Activated CD8-positive, alpha-beta memory T cell treated with anti-CD3 and anti-CD28 coated beads, Interleukin-2, amount 50 U/mL, for 24 hours (primary cell): Measurements from ENCODE around the gene GATAD2B.

Experiments used
- DNase-seq: peaks from one replicate; pipeline ENCODE4 v3.0.0-alpha.2; 2020; ENCODE audit errors: extremely low read depth

The GATAD2B gene

DNA sequence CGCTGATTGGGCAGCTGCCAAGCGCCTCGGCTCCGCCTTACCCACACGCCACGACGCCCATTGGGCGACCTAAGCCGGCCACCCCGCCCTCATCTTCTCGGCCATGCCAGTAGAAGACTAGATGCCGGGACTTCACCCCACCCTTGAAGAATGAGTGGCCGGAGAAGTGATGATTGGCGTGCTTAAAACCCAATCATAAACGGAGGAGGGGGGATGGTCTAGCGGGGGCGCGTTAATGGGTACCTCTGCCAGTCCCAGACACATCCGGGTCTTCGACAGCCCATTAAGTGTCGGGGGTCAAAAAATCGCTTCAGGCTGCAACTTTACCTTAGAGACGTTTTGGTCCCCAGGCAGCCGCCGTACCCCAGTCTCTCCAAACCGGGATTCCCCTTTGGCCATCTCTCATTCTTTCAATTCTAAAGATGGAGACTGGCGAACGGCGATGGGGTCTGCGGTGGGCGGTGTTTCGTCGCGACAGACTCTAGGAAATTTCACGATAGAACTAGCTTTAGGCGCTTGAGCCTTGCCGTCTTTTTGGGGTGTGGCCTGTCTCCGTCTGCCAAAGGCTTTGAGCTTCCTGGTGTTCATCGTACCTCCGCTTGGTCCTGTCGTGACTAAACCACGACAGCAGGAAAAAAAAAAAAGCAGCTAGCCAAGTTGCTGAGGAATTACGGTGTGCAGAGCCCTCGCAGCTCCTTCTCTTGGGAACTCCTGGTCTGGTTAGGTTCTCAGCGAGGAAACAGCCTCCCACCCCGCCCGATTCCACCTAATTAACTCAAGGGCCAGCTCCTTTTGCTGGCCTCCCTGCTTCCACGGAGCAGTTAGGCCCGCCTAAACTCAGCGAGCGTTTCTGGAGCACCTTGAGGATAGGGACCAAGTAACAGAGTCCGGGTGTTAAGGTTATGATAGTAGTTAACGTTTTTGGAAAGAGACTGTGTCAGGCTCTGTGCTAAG, at the start of gene GATAD2B:
TSS of gene GATAD2B (minus strand) at position 1 of the 954 bp plus-strand sequence. CDS start 94,625 bp downstream, outside the sequence.
- DNase-seq: peak; percentile 98

DNA sequence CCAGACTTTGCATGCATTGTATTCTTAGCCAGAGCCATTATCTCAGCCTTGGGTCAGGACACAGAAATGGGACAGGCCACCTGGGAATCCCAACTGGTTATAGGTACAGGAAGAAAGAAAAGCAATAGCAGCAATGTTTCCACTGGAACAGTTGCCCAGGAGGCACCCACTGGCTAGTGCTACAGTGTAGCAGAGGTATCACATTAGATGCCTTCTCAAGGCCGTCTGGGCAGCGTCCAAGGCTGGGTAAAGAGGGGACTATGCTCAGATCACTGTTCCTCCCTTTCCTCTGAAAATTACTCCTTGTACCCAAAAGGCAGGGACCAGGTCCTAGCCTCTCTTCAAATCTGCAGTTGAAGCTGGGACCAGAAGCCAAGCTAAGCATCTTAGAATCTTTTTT, 47.6 kb upstream of the GATAD2B start:
- DNase-seq: no peak

DNA sequence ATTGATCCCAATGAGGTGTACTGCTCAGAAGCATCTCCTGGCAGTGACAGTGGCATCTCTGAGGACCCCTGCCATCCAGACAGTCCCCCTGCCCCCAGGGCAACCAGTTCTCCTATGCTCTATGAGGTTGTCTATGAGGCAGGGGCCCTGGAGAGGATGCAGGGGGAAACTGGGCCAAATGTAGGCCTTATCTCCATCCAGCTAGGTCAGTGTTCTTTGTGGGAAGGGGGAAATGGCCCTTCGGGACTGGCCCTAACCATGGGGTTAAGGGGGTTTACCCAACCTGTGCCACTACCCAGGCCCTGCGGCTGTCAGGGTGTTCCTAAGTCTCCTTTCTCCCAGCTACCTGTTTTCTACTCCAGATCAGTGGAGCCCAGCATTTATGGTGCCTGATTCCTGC, 46.2 kb upstream of the GATAD2B start:
- DNase-seq: no peak

DNA sequence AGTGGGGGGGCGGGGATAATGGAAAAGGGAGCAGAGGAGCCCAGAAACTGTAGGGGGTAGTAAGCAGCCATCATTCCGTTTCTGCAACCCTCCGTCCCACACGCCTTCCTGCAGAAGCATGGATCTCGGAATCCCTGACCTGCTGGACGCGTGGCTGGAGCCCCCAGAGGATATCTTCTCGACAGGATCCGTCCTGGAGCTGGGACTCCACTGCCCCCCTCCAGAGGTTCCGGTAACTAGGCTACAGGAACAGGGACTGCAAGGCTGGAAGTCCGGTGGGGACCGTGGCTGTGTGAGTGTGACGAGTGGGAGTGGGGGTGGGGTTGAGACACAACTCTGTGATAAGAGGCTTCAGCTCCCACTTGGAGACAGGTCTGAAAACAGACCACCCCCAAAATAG, 45.6 kb upstream of the GATAD2B start:
- no peak for DNase-seq

DNA sequence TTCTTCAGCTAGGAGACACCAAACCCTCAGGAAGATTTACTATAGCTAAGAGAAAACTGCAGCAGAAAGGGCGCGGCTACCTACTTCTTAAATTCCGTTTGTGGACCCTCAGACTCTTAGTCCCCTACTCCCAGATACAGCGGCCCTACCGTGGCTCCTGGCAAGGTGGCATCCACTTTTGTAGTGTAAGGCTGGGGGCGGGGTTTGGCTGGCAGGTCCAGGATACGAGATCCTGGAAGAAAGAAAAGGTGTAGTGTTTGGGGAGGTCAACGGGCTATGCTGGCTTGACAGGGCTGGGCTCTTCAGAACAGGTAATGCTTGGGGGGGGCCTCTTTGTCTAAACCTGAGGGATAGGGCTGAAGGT, 45.2 kb upstream of the GATAD2B start:
- no peak for DNase-seq

DNA sequence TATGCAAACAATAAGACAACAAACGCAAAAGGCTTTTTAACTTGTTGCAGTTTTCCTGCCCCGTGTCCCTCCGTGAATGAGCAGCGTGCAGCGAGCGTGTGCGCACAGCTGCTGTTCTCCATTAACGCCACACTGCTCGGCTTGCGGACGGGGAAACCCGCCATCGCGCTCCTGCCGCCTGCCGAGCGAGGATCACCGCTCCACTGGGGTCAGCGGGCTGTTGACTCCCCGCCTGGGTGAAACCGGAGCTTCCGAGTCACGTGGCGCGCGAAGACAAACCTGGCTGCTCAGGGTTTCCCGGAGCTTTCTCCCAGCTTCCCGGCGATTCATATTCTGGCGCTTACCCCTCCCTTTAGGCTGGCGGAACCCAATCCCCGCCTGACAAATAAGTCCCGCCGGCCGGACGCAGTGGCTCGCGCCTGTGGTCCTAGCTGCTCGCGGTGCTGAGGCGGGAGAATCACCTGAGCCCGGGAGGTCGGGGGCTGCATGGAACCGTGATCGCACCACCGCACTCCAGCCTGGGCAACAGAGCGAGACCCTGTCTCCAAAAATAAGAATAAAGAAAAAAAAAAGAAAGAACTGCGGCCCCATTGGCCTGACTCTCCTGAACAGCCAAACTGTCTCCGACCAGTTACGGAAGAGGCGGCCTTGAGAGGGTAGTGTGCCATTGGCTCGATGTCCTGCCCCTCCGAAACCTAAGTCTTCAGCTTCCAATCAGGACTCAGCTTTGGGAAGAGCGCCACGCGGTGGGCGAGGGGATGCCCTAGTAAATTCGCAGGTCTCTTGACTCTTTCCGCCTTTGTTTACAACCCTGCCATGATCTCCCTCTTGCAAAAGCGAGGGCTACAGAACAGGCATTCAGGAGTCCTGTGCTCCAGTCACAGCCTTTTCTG, 44.6 kb upstream of the GATAD2B start, which contains the start of gene CREB3L4:
TSS of gene CREB3L4 (plus strand) at position 796 of the 893 bp plus-strand sequence. CDS start 624 bp downstream, outside the sequence.
- DNase-seq: no peak

- no peak for DNase-seq
These were observed 41.1 kb upstream of the GATAD2B start for GRCh38 chr1:153963850-153964331.

DNA sequence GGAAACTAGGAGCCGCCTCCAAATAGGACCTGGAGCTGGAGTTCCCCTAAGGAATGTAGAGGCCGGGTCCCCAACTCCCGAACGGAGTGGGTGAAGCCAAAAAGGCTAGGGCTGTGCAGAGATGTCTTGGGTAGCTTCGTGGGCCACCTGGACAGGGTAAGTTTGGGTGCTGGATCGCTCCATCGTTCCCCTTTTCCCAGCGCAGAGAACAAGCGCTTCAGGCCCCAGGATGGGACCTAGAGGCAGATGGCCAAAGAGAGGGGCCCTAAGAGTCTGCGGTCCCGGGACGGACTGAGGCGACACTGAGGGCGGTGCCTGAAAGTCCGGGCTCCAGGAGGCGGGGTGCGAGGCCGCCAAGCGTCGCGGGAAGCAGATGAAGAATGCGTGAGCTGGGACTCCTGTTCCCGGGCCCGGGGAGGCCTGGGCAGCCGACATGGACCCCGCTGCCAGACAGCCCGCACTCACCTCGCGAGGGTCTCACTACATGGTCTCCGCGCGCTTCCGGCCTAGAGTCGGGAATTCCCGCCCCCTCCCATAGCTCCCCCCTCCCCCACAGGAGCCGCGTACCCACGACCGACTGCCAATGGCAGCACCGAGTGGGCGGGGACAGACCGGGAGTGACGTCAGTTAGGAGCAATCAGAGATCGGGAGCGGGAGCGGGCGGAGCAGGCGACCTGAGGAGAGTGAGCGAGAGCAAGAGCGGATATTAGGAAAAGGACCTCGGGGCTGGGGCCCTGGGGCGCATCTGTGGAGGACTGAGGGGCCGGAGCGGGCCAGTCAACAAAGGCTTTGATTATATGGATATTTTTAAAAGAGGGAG, 40.5 kb upstream of the GATAD2B start, which contains the start of gene SLC39A1:
TSS of gene SLC39A1 (minus strand) at position 508 of the 820 bp plus-strand sequence. CDS start 822 bp downstream, outside the sequence.
- DNase-seq: peak; percentile 93

- DNase-seq: no peak
These were observed 39.6 kb upstream of the GATAD2B start for GRCh38 chr1:153962088-153963029.

GRCh38 chr1:153961421-153961820, 38.6 kb upstream of the GATAD2B start:
- DNase-seq: no peak

DNA sequence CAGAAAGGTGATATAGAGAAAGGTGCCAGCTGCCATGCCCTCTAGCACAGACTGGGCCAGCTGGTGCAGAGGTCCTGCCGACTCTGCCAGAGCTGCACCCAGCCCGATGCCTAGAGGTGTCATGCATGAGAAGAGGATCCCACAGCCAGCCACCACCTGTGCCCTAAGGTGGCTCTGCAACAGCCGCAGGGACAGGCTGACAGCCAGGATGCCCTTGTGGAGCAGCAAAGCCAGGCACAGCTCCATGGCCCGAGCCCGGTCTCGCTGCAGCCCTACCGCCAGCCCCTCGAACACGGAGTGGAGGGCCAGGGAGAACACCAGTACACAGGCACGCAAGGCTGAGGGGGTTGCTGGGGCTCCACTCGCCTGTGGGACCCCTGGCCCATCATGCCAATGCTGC, 37.4 kb upstream of the GATAD2B start:
- no peak for DNase-seq

DNA sequence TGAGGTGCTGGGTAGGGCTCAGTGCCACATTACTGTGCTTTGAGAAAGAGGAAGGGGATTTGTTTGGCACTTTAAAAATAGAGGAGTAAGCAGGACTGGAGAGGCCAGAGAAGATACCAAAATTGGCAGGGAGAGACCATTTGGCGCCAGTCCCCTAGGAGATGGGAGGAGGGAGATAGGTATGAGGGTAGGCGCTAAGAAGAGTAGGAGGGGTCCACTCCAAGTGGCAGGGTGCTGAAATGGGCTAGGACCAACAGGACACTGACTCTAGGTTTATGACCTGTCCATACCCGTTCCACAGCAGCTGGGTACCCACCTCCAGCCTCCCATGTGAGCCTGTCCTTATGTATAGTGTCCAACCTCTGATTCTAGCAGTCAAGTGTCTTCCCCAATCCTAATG, 36.7 kb upstream of the GATAD2B start:
- no peak for DNase-seq

DNA sequence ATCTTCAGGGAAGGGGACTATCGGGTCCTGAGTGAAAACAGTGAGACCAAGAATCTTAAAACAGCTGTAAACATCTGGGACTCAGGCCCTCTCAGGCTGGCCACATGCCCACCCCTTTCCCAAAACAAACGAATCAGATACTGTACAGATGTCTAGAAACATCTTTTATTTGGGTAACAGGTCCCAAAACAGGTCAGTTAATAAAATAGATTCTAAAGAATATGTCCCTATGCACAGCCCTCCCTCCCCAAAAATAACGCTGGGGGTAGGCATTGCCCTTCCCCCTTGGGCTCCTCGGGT, 36.1 kb upstream of the GATAD2B start:
- no peak for DNase-seq

GRCh38 chr1:153958111-153958960, 35.6 kb upstream of the GATAD2B start, which contains the start of gene CRTC2:
TSS of gene CRTC2 (minus strand) at chr1:153958612. CDS start at chr1:153958497, 115 bp downstream.
- DNase-seq: peak; percentile 96

GRCh38 chr1:153957744-153958110, 35.0 kb upstream of the GATAD2B start:
- no peak for DNase-seq

DNA sequence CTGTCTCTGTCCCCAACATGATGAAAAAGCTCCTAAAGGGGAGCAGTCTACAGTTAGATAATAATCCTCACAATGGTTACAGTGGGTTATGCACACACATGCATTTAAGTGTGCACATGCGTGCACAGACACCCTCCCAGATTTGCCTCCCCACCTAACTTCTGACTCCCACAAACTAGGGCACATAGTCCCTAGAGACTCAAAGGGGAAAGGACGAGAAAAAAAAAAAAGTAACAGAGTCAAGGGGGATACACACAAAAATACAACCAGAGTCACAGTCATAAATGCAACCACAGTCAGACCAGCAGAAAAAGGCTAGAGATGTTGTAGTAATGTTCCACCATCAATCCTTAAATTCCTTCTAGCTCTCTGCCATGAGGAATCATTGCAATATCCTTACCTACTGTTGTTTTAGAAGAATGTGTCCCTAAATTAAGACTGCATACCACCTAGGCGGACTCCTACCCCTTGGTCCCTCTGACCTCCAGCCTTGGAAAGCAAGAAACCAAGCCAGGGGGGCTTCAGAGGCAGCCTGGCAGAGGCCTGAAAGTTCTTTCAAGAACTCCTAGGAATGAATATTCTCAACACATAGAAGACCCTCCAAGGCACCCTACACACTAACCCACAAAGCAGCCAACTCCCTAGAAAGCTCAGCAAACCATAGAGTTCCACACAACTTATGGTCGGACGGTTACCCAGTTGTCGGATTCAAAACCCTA, 34.4 kb upstream of the GATAD2B start:
- DNase-seq: no peak

- no peak for DNase-seq
These were observed 32.1 kb upstream of the GATAD2B start for GRCh38 chr1:153954826-153955225.

GRCh38 chr1:153953859-153954365, 31.1 kb upstream of the GATAD2B start:
- no peak for DNase-seq
